Dermis blood vessel endothelial cell (primary cell): Measurements from ENCODE around the gene PANK2. TPM values are rescaled to one million over a fixed set of nuclear protein-coding genes. Genes with fewer than 3 reads are reported as not detected.

ENCODE experiments used
- total RNA-seq: library from RNA; depleted of rRNA; stranded (reverse); fragments of >200 nt; gene quantifications from 2 replicates; pipeline ENCODE4 v1.2.3, GENCODE V29; 2014

The PANK2 gene
- total RNA-seq, 1 donor from 2014 or later = 77.8 TPM

Other genes with a start within 250 kb of the PANK2 start
- not detected in 2 replicates for gene GFRA4, start 226.0 kb upstream of the PANK2 start, total RNA-seq
- 0.09 and 0.17 TPM in 2 replicates for gene ADAM33, start 207.4 kb upstream of the PANK2 start, total RNA-seq
- gene SIGLEC1, start 176.8 kb upstream of the PANK2 start, total RNA-seq = not detected in 2 replicates
- gene HSPA12B, start 156.7 kb upstream of the PANK2 start, total RNA-seq = 15.1 and 16.7 TPM in 2 replicates
- 12.1 and 34.7 TPM in 2 replicates for gene ADISSP, start 121.6 kb upstream of the PANK2 start, total RNA-seq
- gene SPEF1, start 107.9 kb upstream of the PANK2 start, total RNA-seq = 0.05 TPM in 1 of 2 replicates, not detected in the other
- 115 and 124 TPM in 2 replicates for gene CENPB, start 102.6 kb upstream of the PANK2 start, total RNA-seq
- 28.8 and 91.1 TPM in 2 replicates for gene CDC25B, start 93.1 kb upstream of the PANK2 start, total RNA-seq
- gene AP5S1, start 68.8 kb upstream of the PANK2 start, total RNA-seq = 22.3 and 31.6 TPM in 2 replicates
- 21.4 and 35.7 TPM in 2 replicates for gene MAVS, start 42.6 kb upstream of the PANK2 start, total RNA-seq
- gene RNF24, start 126.2 kb downstream of the PANK2 start, total RNA-seq = 2.9 and 3.3 TPM in 2 replicates